HEK293T (cell line): Measurements from ENCODE around the gene ESYT2.

Experiments
- CTCF ChIA-PET: fragments of 350-600 bp; formaldehyde crosslinking; extraction: SDS; loops from one replicate; lab custom pipeline; 2021; ENCODE audit warnings: antibody characterized with exemption, inconsistent platforms; lab: Yijun Ruan, JAX
- POLR2A ChIA-PET: fragments of 350-600 bp; formaldehyde crosslinking; extraction: SDS; loops from one replicate; lab custom pipeline; 2020; ENCODE audit warnings: antibody characterized with exemption, inconsistent platforms; lab: Yijun Ruan, JAX
- DNase-seq: peaks from one replicate; pipeline ENCODE4 v3.0.0; 2012; ENCODE audit warnings: mixed read lengths; ENCODE audit errors: extremely low spot score
- ARNT ChIP-seq: fragments of 450-650 bp; IDR thresholded peaks from 2 replicates; pipeline ENCODE4 v1.6.1; 2017; ENCODE audit warnings: mild to moderate bottlenecking
- BHLHE40 ChIP-seq: fragments of 450-650 bp; IDR thresholded peaks from 2 replicates; pipeline ENCODE4 v1.6.1; 2016; ENCODE audit warnings: mild to moderate bottlenecking, moderate library complexity, borderline replicate concordance
- CTBP1 ChIP-seq: fragments of 450-650 bp; IDR thresholded peaks from 2 replicates; pipeline ENCODE4 v1.6.1; 2016; ENCODE audit warnings: borderline replicate concordance
- ELF4 ChIP-seq: fragments of 450-650 bp; IDR thresholded peaks from 2 replicates; pipeline ENCODE4 v1.6.1; 2017; ENCODE audit warnings: antibody characterized with exemption
- FOXA1 ChIP-seq: fragments of 450-650 bp; IDR thresholded peaks from 2 replicates; pipeline ENCODE4 v1.6.1; 2016; ENCODE audit warnings: mild to moderate bottlenecking
- FOXK2 ChIP-seq: fragments of 450-650 bp; IDR thresholded peaks from 2 replicates; pipeline ENCODE4 v1.6.1; 2016; ENCODE audit warnings: mild to moderate bottlenecking
- FOXM1 ChIP-seq: fragments of 450-650 bp; IDR thresholded peaks from 2 replicates; pipeline ENCODE4 v1.6.1; 2017; ENCODE audit warnings: mild to moderate bottlenecking, borderline replicate concordance
- HDGF ChIP-seq: fragments of 450-650 bp; IDR thresholded peaks from 2 replicates; pipeline ENCODE4 v1.6.1; 2017; ENCODE audit warnings: antibody characterized with exemption, borderline replicate concordance
- L3MBTL2 ChIP-seq: fragments of 450-650 bp; conservative IDR thresholded peaks from 2 replicates; pipeline ENCODE4 v1.6.1; 2016; ENCODE audit warnings: mild to moderate bottlenecking
- LEF1 ChIP-seq: fragments of 450-650 bp; IDR thresholded peaks from 2 replicates; pipeline ENCODE4 v1.6.1; 2017; ENCODE audit warnings: mild to moderate bottlenecking, borderline replicate concordance
- NFRKB ChIP-seq: fragments of 450-650 bp; IDR thresholded peaks from 2 replicates; pipeline ENCODE4 v1.6.1; 2016; ENCODE audit warnings: mild to moderate bottlenecking, moderate library complexity
- SP1 ChIP-seq: fragments of 450-650 bp; IDR thresholded peaks from 2 replicates; pipeline ENCODE4 v1.6.1; 2017
- SUZ12 ChIP-seq: fragments of 450-650 bp; IDR thresholded peaks from 2 replicates; pipeline ENCODE4 v1.6.1; 2016; ENCODE audit warnings: mild to moderate bottlenecking
- TARDBP ChIP-seq: fragments of 450-650 bp; IDR thresholded peaks from 2 replicates; pipeline ENCODE4 v1.6.1; 2016
- ZNF384 ChIP-seq: fragments of 450-650 bp; IDR thresholded peaks from 2 replicates; pipeline ENCODE4 v1.6.1; 2016
- TF ChIP-seq, protein P1 (sequence below): fragments of 450-650 bp; IDR thresholded peaks from 2 replicates; pipeline ENCODE4 v1.6.1; 2016

Gene ESYT2

GRCh38 chr7:158783595-158783994, 45.7 kb downstream of the ESYT2 start:
- DNase-seq = no peak
- POLR2A ChIA-PET = no interaction called here
- TF ChIP-seq FOXK2 (no peak), FOXA1 (no peak), LEF1 (no peak), ELF4 (no peak), ZNF384 (no peak), ARNT (no peak), FOXM1 (no peak), HDGF (no peak), L3MBTL2 (no peak), BHLHE40 (no peak), NFRKB (no peak), CTBP1 (no peak), SUZ12 (no peak)
- TF ChIP-seq, protein P1, sequence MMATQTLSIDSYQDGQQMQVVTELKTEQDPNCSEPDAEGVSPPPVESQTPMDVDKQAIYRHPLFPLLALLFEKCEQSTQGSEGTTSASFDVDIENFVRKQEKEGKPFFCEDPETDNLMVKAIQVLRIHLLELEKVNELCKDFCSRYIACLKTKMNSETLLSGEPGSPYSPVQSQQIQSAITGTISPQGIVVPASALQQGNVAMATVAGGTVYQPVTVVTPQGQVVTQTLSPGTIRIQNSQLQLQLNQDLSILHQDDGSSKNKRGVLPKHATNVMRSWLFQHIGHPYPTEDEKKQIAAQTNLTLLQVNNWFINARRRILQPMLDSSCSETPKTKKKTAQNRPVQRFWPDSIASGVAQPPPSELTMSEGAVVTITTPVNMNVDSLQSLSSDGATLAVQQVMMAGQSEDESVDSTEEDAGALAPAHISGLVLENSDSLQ = no peak
- CTCF ChIA-PET = no interaction called here

DNA sequence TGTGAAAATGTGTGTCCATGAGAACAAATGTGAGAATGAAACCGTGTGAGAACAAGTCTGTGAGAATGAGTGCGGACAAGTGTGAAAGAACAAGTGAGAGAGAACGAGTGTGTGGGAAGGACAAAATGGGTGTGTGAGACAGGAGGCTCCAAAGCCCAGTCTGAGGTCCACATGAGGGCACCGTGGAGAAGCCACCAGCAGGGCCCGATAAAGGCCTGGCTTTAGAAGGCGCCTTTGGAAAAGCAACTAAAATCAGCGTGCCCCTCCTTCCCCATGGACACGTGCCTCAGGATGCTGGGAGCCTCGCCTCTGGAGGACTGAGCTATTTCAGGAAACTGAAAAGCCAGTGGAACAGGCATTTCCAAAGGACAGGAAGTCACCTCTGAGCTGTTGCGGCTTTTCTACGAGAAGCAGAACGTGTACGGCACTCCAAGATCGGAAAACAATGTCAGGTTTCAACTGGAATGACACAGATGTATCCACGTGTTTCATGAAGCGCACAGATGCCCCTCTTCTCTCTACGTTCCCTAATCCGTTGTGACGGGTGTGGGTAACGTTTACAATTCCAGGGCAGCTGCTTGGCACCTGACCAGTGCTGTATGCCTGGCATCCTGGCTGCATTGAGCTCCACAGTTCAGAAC, 46.4 kb downstream of the ESYT2 start:
- CTCF ChIA-PET = no interaction called here
- peak; percentile 51 for DNase-seq
- POLR2A ChIA-PET = no interaction called here
- TF ChIP-seq L3MBTL2 (no peak), LEF1 (no peak), ZNF384 (no peak), BHLHE40 (no peak), ELF4 (no peak), SP1 (no peak)

DNA sequence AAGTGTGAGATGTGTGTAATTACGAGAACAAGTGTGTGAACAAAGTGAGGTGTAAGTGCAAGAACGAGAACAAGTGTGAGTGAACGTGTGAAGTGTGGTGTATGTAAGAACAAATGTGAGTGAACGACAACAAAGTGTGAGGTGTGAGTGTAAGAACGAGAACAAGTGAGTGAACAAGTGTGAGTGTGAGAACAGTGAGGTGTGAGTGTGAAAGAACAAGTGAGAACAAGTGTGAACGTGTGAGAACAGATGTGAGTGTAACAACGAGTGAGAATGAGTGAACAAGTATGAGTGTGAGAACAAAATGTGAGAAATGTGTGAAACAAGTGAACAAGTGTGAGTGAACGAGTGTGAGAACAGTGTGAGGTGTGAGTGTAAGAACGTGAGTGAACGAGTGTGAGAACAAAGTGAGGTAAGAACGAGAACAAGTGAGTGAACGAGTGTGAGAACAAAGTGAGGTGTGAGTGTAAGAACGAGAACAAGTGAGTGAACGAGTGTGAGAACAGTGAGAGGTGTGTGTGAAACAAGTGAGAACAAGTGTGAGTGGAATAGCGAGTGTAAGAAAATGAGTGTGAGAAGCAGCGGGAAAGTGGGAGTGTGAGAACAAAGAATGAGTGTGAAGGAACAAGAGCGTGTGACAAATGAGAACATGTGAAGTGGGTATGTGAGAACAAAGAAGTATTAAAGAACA, 47.2 kb downstream of the ESYT2 start:
- POLR2A ChIA-PET = no interaction called here
- DNase-seq = no peak
- no peak for TF ChIP-seq SUZ12
- TF ChIP-seq ELF4 = no peak
- TF ChIP-seq SP1 = no peak
- no peak for TF ChIP-seq NFRKB
- TF ChIP-seq FOXK2 = no peak
- no peak for TF ChIP-seq ARNT
- TF ChIP-seq L3MBTL2 = no peak
- no peak for TF ChIP-seq BHLHE40
- TF ChIP-seq FOXM1 = no peak
- no peak for TF ChIP-seq TARDBP
- TF ChIP-seq HDGF = no peak
- no peak for TF ChIP-seq CTBP1
- TF ChIP-seq, protein P1 = no peak
- TF ChIP-seq FOXA1 = no peak
- TF ChIP-seq LEF1 = no peak
- CTCF ChIA-PET = no interaction called here

- CTCF ChIA-PET = no interaction called here
- no peak for TF ChIP-seq BHLHE40
- TF ChIP-seq L3MBTL2 = no peak
- TF ChIP-seq, protein P1 = no peak
- TF ChIP-seq FOXM1 = no peak
- TF ChIP-seq NFRKB = no peak
- no peak for TF ChIP-seq FOXA1
- no peak for TF ChIP-seq LEF1
- no peak for TF ChIP-seq SP1
- TF ChIP-seq TARDBP = no peak
- no peak; the same call in 1 of the 2 replicates for TF ChIP-seq CTBP1
- TF ChIP-seq SUZ12 = no peak
- no peak for TF ChIP-seq HDGF
- no peak for TF ChIP-seq ARNT
- no peak for TF ChIP-seq ZNF384
- TF ChIP-seq ELF4 = no peak
- no peak for TF ChIP-seq FOXK2
- POLR2A ChIA-PET = no interaction called here
- no peak for DNase-seq
Observed at GRCh38 chr7:158781217-158781973, 47.9 kb downstream of the ESYT2 start.
